SK-N-SH (cell line): ENCODE results near the gene PHF21A. TPM values are rescaled to one million over a fixed set of nuclear protein-coding genes. Genes with fewer than 3 reads are reported as not detected.

ENCODE experiments used
- CTCF ChIA-PET: fragments of 300-600, 350-600 bp; formaldehyde crosslinking; extraction: SDS; loops from one replicate; lab custom pipeline; 2021; lab: Yijun Ruan, JAX
- POLR2A ChIA-PET: fragments of 350-600 bp; sonication (Branson Sonifier 250); formaldehyde crosslinking; extraction: SDS; loops from one replicate; lab custom pipeline; 2020; ENCODE audit warnings: antibody characterized with exemption, inconsistent platforms; lab: Yijun Ruan, JAX
- DNase-seq: peaks from one replicate; pipeline ENCODE4 v3.0.0; 2012
- H2AFZ ChIP-seq: fragments of 200-600 bp; sonication (generic); 2 replicates; pipeline ENCODE4 v1.8.1; 2016; ENCODE audit warnings: antibody characterized with exemption, mild to moderate bottlenecking, low read depth
- H3F3A ChIP-seq: fragments of 200-600 bp; sonication (generic); replicated peaks from 2 replicates; pipeline ENCODE3; 2016; ENCODE audit warnings: antibody characterized with exemption, mild to moderate bottlenecking; ENCODE audit not compliant: insufficient read depth
- H3K27ac ChIP-seq, 2 experiments: fragments of 200-500 bp in 1 of 2; fragments of 200-600 bp in 1 of 2; sonication (Bioruptor generic) in 1 of 2; sonication (generic), shearing (Covaris generic) in 1 of 2; 2 replicates each; pipeline versions ENCODE4 v1.5.1 to v1.6.1; 2014 to 2016; ENCODE audit warnings: low read depth in 2 of 2, inconsistent platforms in 1 of 2, low read length in 1 of 2, mild to moderate bottlenecking in 1 of 2, mixed read lengths in 1 of 2
- H3K27me3 ChIP-seq: fragments of 200-600 bp; sonication (generic), shearing (Covaris generic); 2 replicates; pipeline ENCODE4 v1.6.1; 2016; ENCODE audit warnings: mixed run types; ENCODE audit not compliant: insufficient read depth
- H3K36me3 ChIP-seq, 2 experiments: fragments of 200-500 bp in 1 of 2; fragments of 200-600 bp in 1 of 2; sonication (Bioruptor generic) in 1 of 2; sonication (generic) in 1 of 2; replicated peaks in 1 of 2; 2 replicates each; pipeline versions ENCODE3 to v1.5.1; 2014 to 2016; ENCODE audit warnings: low read length in 1 of 2, mild to moderate bottlenecking in 1 of 2; ENCODE audit not compliant: insufficient read depth in 2 of 2, control insufficient read depth in 1 of 2
- H3K4me1 ChIP-seq, 2 experiments: fragments of 200-500 bp in 1 of 2; fragments of 200-600 bp in 1 of 2; sonication (Bioruptor generic) in 1 of 2; sonication (generic), shearing (Covaris generic) in 1 of 2; 2 replicates each; pipeline versions ENCODE4 v1.5.1 to v1.6.1; 2014 to 2016; ENCODE audit warnings: low read depth in 1 of 2, low read length in 1 of 2, mixed run types in 1 of 2; ENCODE audit not compliant: insufficient read depth in 2 of 2, control insufficient read depth in 1 of 2
- H3K4me2 ChIP-seq: fragments of 200-600 bp; sonication (generic), shearing (Covaris generic); 2 replicates; pipeline ENCODE4 v1.6.1; 2017; ENCODE audit warnings: mixed run types
- H3K4me3 ChIP-seq, 2 experiments: fragments of 200-500 bp in 1 of 2; fragments of 200-600 bp in 1 of 2; sonication (Bioruptor generic) in 1 of 2; sonication (generic), shearing (Covaris generic) in 1 of 2; 2 replicates each; pipeline versions ENCODE4 v1.5.1 to v1.8.1; 2014 to 2016; ENCODE audit warnings: low read depth in 2 of 2, inconsistent platforms in 1 of 2, low read length in 1 of 2, mild to moderate bottlenecking in 1 of 2, mixed read lengths in 1 of 2, moderate library complexity in 1 of 2
- H3K79me2 ChIP-seq: fragments of 200-600 bp; sonication (generic); 2 replicates; pipeline ENCODE4 v1.8.1; 2017; ENCODE audit warnings: mild to moderate bottlenecking; ENCODE audit not compliant: insufficient read depth
- H3K9ac ChIP-seq: fragments of 200-600 bp; sonication (generic); 2 replicates; pipeline ENCODE4 v1.6.1; 2017; ENCODE audit warnings: mixed run types
- H3K9me2 ChIP-seq: fragments of 200-600 bp; sonication (generic); 2 replicates; pipeline ENCODE4 v1.6.1; 2017; ENCODE audit warnings: mixed run types
- H3K9me3 ChIP-seq: fragments of 200-600 bp; sonication (generic); 2 replicates; pipeline ENCODE4 v1.6.1; 2017; ENCODE audit warnings: mixed run types, mild to moderate bottlenecking, moderate library complexity
- H4K20me1 ChIP-seq: fragments of 200-600 bp; sonication (generic); 2 replicates; pipeline ENCODE4 v1.6.1; 2017; ENCODE audit warnings: mild to moderate bottlenecking, mixed run types; ENCODE audit not compliant: insufficient read depth
- CHD2 ChIP-seq: fragments of 150-350 bp; IDR thresholded peaks from 2 replicates; pipeline ENCODE4 v1.6.1; 2018; ENCODE audit warnings: low read length; ENCODE audit not compliant: partially characterized antibody
- CTCF ChIP-seq: fragments of 200-600 bp; sonication (generic); IDR thresholded peaks from 2 replicates; pipeline ENCODE4 v1.6.1; 2017; ENCODE audit warnings: antibody characterized with exemption, mild to moderate bottlenecking, moderate library complexity
- EZH2phosphoT487 ChIP-seq: fragments of 200-600 bp; sonication (generic); IDR thresholded peaks from 2 replicates; pipeline ENCODE4 v1.6.1; 2017; ENCODE audit warnings: low read depth, mixed run types, mild to moderate bottlenecking, antibody characterized with exemption, moderate library complexity, borderline replicate concordance
- GABPA ChIP-seq: IDR thresholded peaks from 2 replicates; pipeline ENCODE4 v1.4.0; 2012; ENCODE audit warnings: low read depth, mild to moderate bottlenecking
- JUND ChIP-seq: IDR thresholded peaks from 2 replicates; pipeline ENCODE4 v1.4.0; 2012
- MEF2A ChIP-seq: IDR thresholded peaks from 2 replicates; pipeline ENCODE4 v1.4.0; 2012; ENCODE audit warnings: low read depth, borderline replicate concordance
- NFIC ChIP-seq: IDR thresholded peaks from 2 replicates; pipeline ENCODE4 v1.4.0; 2012; ENCODE audit warnings: borderline replicate concordance
- NRF1 ChIP-seq: IDR thresholded peaks from 2 replicates; pipeline ENCODE4 v1.6.1; 2012; ENCODE audit warnings: low read depth, mild to moderate bottlenecking, low read length
- PBX3 ChIP-seq: IDR thresholded peaks from 2 replicates; pipeline ENCODE4; 2012
- POLR2AphosphoS5 ChIP-seq: IDR thresholded peaks from 2 replicates; pipeline ENCODE4 v1.6.1; 2012; ENCODE audit warnings: low read depth, low read length
- SIN3A ChIP-seq: IDR thresholded peaks from 2 replicates; pipeline ENCODE4 v1.6.1; 2012; ENCODE audit warnings: low read depth, mild to moderate bottlenecking, low read length, moderate library complexity, borderline replicate concordance
- SMC3 ChIP-seq: IDR thresholded peaks from 2 replicates; pipeline ENCODE4 v1.6.1; 2012; ENCODE audit warnings: low read depth, low read length, improper control_type of control experiment
- TAF1 ChIP-seq: IDR thresholded peaks from 2 replicates; pipeline ENCODE4 v1.6.1; 2012; ENCODE audit warnings: low read depth, mild to moderate bottlenecking, low read length, moderate library complexity, borderline replicate concordance
- YY1 ChIP-seq: IDR thresholded peaks from 2 replicates; pipeline ENCODE4 v1.4.0; 2012; ENCODE audit warnings: low read depth, mild to moderate bottlenecking
- ZBTB33 ChIP-seq: IDR thresholded peaks from 2 replicates; pipeline ENCODE4 v1.4.0; 2012; ENCODE audit warnings: low read depth, borderline replicate concordance
- WGBS: methylation state at CpG from one replicate; pipeline ENCODE4 v1.1.6; 2017; ENCODE audit warnings: low lambda C conversion rate; 5-methylcytosine and 5-hydroxymethylcytosine counted together
- polyA plus RNA-seq, 3 experiments: library from polyadenylated mRNA; depleted of rRNA; stranded (reverse); fragments of >200 nt; gene quantifications; 2 replicates each; pipeline ENCODE4 v1.2.3, GENCODE V29; 2012
- TF ChIP-seq, protein P1 (sequence below): IDR thresholded peaks from 2 replicates; pipeline ENCODE4 v1.4.0; 2012; ENCODE audit warnings: low read depth
- TF ChIP-seq, protein P2 (sequence below): IDR thresholded peaks from 2 replicates; pipeline ENCODE4 v1.4.0; 2012; ENCODE audit warnings: low read depth, borderline replicate concordance

The PHF21A gene
- polyA plus RNA-seq, 1 of the 3 experiments (the other 2 are of a cell fraction): 18.8 TPM

- Histone ChIP-seq H4K20me1 (no peaks in the 10 kb centered on the region), H3K9ac (no peak overlapping the region), H3K4me2 (no peak overlapping the region), H3F3A (no peaks in the 10 kb centered on the region), H3K27me3 (no peaks in the 10 kb centered on the region), H2AFZ (no peak overlapping the region), H3K36me3 (peaks cover 51 to 79% of the 10 kb centered on the region in 2 experiments), H3K9me3 (no peaks in the 10 kb centered on the region), H3K4me3 (no peak overlapping the region), H3K79me2 (no peaks in the 10 kb centered on the region), H3K9me2 (no peaks in the 10 kb centered on the region), H3K4me1 (no peaks in the 10 kb centered on the region), H3K27ac (no peak overlapping the region)
- TF ChIP-seq NRF1 (no peak), GABPA (no peak)
- no peak for DNase-seq
- WGBS: 100% methylated on average over 3 of the region's 3 CpGs
- POLR2A ChIA-PET: no interaction called here
- CTCF ChIA-PET: interaction anchor here (1.0 to 5.9 kb wide), 3 partner anchors 12 to 76 kb away, joined by 5 to 36 read pairs (median 8); no protein-coding TSS in a partner anchor
Measured at GRCh38 chr11:45948356-45948755, 172.9 kb downstream of the PHF21A start.

GRCh38 chr11:45947885-45948284 lies 173.4 kb downstream of the PHF21A start:
- Histone ChIP-seq H3K27ac (no peak overlapping the region), H3K4me1 (no peaks in the 10 kb centered on the region), H3K36me3 (peaks cover 47 to 74% of the 10 kb centered on the region in 2 experiments), H3K9me2 (no peaks in the 10 kb centered on the region), H3F3A (no peaks in the 10 kb centered on the region), H3K9me3 (no peaks in the 10 kb centered on the region), H3K79me2 (no peaks in the 10 kb centered on the region), H2AFZ (no peak overlapping the region), H3K9ac (no peak overlapping the region), H3K27me3 (no peaks in the 10 kb centered on the region), H3K4me3 (no peak overlapping the region), H4K20me1 (no peaks in the 10 kb centered on the region), H3K4me2 (no peak overlapping the region)
- TF ChIP-seq, protein P1, sequence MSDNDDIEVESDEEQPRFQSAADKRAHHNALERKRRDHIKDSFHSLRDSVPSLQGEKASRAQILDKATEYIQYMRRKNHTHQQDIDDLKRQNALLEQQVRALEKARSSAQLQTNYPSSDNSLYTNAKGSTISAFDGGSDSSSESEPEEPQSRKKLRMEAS: no peak
- TF ChIP-seq YY1 (no peak), POLR2AphosphoS5 (no peak), EZH2phosphoT487 (no peak), TAF1 (no peak), MEF2A (no peak), PBX3 (no peak), NFIC (no peak), CTCF (no peak), SIN3A (no peak), JUND (no peak), ZBTB33 (no peak), CHD2 (no peak), SMC3 (no peak)
- TF ChIP-seq, protein P2, sequence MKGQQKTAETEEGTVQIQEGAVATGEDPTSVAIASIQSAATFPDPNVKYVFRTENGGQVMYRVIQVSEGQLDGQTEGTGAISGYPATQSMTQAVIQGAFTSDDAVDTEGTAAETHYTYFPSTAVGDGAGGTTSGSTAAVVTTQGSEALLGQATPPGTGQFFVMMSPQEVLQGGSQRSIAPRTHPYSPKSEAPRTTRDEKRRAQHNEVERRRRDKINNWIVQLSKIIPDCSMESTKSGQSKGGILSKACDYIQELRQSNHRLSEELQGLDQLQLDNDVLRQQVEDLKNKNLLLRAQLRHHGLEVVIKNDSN: no peak
- POLR2A ChIA-PET: no interaction called here
- CTCF ChIA-PET: interaction anchor here (1.0 to 5.9 kb wide), 3 partner anchors 12 to 75 kb away, joined by 5 to 36 read pairs (median 8); no protein-coding TSS in a partner anchor
- no peak for DNase-seq
- WGBS: 93% methylated on average over 1 of the region's 1 CpG
